GM19025 (cell line): ENCODE results near the gene SREBF1.

ENCODE experiments used
- ATAC-seq: cut with Tn5 transposase; IDR thresholded peaks from one replicate; pipeline ENCODE4 v1.9.1; 2021; ENCODE audit warnings: mild to moderate bottlenecking, low read depth, moderate library complexity; ENCODE audit not compliant: unreplicated experiment

Gene SREBF1

GRCh38 chr17:17767887-17768418 is 68.8 kb downstream of the SREBF1 start:
- no peak for ATAC-seq

- no peak for ATAC-seq
Observed at GRCh38 chr17:17767154-17767869, 69.5 kb downstream of the SREBF1 start.

- ATAC-seq = no peak
Observed at GRCh38 chr17:17766744-17767120, 70.1 kb downstream of the SREBF1 start.

GRCh38 chr17:17766077-17766743 is 70.6 kb downstream of the SREBF1 start:
- no peak for ATAC-seq

- ATAC-seq = no peak
Observed at GRCh38 chr17:17765359-17766076, 71.3 kb downstream of the SREBF1 start.

- no peak for ATAC-seq
Observed at GRCh38 chr17:17763734-17764133, 73.1 kb downstream of the SREBF1 start.

- ATAC-seq = no peak
Observed at GRCh38 chr17:17763136-17763535, 73.7 kb downstream of the SREBF1 start.

GRCh38 chr17:17762744-17763105 is 74.1 kb downstream of the SREBF1 start:
- no peak for ATAC-seq
